OCI-LY7 (cell line): Measurements from ENCODE around the gene DDTL.
"Not testable (repeated sequence)": the region's sequence is repeated elsewhere in the genome, so short reads cannot be mapped to it uniquely, and the experiment has no call there.

Experiments used
- EZH2phosphoT487 ChIP-seq: fragments of 200-600 bp; sonication (generic); IDR thresholded peaks from 2 replicates; pipeline ENCODE4 v1.6.1; 2018; ENCODE audit warnings: low read depth, borderline replicate concordance, mild to moderate bottlenecking, mixed run types, antibody characterized with exemption, low read length, moderate library complexity, mixed read lengths
- TF ChIP-seq, protein P1 (sequence below): fragments of 200-600 bp; sonication (generic); conservative IDR thresholded peaks from 2 replicates; pipeline ENCODE4 v1.5.1; 2014; ENCODE audit warnings: mild to moderate bottlenecking, antibody characterized with exemption, low read length, moderate library complexity, mixed read lengths

DNA sequence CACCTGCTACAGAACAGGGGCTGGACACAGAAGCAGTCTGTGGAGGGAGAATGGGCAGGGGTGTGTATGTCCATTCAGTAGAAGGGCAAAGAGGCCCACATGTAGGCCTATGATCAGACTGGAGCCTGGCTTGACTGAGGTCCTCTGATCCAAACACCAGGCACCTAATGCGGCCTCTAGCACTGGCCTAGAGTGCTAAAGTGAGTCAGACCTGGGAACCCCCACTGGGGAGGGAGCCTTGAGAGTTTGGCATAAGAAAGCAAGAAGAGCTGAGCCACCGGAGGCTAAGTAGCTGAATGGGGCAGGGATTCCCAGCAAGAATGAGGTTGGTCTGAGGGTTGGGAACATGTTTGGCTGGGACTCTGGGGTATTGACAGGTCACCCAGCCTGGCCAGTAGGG, 15.3 kb upstream of the DDTL start:
- TF ChIP-seq, protein P1, sequence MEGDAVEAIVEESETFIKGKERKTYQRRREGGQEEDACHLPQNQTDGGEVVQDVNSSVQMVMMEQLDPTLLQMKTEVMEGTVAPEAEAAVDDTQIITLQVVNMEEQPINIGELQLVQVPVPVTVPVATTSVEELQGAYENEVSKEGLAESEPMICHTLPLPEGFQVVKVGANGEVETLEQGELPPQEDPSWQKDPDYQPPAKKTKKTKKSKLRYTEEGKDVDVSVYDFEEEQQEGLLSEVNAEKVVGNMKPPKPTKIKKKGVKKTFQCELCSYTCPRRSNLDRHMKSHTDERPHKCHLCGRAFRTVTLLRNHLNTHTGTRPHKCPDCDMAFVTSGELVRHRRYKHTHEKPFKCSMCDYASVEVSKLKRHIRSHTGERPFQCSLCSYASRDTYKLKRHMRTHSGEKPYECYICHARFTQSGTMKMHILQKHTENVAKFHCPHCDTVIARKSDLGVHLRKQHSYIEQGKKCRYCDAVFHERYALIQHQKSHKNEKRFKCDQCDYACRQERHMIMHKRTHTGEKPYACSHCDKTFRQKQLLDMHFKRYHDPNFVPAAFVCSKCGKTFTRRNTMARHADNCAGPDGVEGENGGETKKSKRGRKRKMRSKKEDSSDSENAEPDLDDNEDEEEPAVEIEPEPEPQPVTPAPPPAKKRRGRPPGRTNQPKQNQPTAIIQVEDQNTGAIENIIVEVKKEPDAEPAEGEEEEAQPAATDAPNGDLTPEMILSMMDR, result not testable (repeated sequence)
- TF ChIP-seq EZH2phosphoT487, result not testable (repeated sequence)
